Measurements from ENCODE around the gene SSBP4. TPM values are rescaled to one million over a fixed set of nuclear protein-coding genes. Genes with fewer than 3 reads are reported as not detected.

The SSBP4 gene
- total RNA-seq, 1 experiment from 2014 or later, result 97.5 TPM

DNA sequence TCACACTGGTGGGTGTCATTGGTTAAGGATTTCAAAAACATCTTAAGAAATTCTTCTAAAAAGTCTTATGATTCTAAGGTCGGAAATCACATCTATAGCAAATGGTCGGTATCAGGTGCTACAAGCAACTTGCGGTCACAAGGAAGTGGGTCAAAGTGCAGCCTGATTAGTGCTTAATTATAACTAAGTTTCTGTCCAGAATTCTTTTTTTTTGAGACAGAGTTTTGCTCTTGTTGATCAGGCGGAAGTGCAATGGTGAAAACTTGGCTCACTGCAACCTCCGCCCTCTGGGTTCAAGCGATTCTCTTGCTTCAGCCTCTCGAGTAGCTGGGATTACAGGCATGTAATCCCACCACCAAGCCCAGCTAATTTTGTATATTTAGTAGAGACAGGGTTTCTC is 34.4 kb upstream of the SSBP4 start:
- no peak overlapping the region for H2AFZ ChIP-seq (ENCODE audit: low read length)
- POLR2A ChIA-PET (ENCODE audit: unreplicated experiment), result no interaction called here
- no peak for DNase-seq
- no TSS peak for BruUV-seq (replicated peaks)
- H3K79me2 ChIP-seq (ENCODE audit: low read length), result no peaks in the 10 kb centered on the region; the same call in 1 of the 2 replicates
- CTCF ChIA-PET, result no interaction called here
- no peak overlapping the region for H3K9ac ChIP-seq (ENCODE audit: low read length)
- no peaks in the 10 kb centered on the region for H3F3A ChIP-seq (ENCODE audit: low read length, unreplicated experiment)
- ATAC-seq, result no peak
- H3K27me3 ChIP-seq (ENCODE audit: low read length), result no peaks in the 10 kb centered on the region
- no peaks in the 10 kb centered on the region for H3K9me2 ChIP-seq (replicated peaks; ENCODE audit: low read length)
- no peak overlapping the region for H3K4me2 ChIP-seq (ENCODE audit: low read length)
- H3K4me3 ChIP-seq (ENCODE audit: low read length), result no peak overlapping the region
- H3K4me1 ChIP-seq (ENCODE audit: insufficient read depth, low read length), result peaks cover 16% of the 10 kb centered on the region
- no peak overlapping the region for H3K27ac ChIP-seq (ENCODE audit: low read length)
- intact Hi-C loops (cut with micrococcal nuclease), result no loop called here
- H4K20me1 ChIP-seq (ENCODE audit: low read length), result no peaks in the 10 kb centered on the region
- H3K36me3 ChIP-seq (ENCODE audit: low read depth, low read length), result no peaks in the 10 kb centered on the region
- TF ChIP-seq, protein P1, sequence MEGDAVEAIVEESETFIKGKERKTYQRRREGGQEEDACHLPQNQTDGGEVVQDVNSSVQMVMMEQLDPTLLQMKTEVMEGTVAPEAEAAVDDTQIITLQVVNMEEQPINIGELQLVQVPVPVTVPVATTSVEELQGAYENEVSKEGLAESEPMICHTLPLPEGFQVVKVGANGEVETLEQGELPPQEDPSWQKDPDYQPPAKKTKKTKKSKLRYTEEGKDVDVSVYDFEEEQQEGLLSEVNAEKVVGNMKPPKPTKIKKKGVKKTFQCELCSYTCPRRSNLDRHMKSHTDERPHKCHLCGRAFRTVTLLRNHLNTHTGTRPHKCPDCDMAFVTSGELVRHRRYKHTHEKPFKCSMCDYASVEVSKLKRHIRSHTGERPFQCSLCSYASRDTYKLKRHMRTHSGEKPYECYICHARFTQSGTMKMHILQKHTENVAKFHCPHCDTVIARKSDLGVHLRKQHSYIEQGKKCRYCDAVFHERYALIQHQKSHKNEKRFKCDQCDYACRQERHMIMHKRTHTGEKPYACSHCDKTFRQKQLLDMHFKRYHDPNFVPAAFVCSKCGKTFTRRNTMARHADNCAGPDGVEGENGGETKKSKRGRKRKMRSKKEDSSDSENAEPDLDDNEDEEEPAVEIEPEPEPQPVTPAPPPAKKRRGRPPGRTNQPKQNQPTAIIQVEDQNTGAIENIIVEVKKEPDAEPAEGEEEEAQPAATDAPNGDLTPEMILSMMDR (conservative IDR thresholded peaks at IDR 0.05; ENCODE audit: low read depth, low read length), result no peak
- TF ChIP-seq EZH2phosphoT487 (IDR thresholded peaks at IDR 0.05; ENCODE audit: borderline replicate concordance, low read length) (no peak), EZH2 (IDR thresholded peaks at IDR 0.05; ENCODE audit: low read length, unreplicated experiment) (no peak)
- no peaks in the 10 kb centered on the region for H3K9me3 ChIP-seq (ENCODE audit: low read length)

DNA sequence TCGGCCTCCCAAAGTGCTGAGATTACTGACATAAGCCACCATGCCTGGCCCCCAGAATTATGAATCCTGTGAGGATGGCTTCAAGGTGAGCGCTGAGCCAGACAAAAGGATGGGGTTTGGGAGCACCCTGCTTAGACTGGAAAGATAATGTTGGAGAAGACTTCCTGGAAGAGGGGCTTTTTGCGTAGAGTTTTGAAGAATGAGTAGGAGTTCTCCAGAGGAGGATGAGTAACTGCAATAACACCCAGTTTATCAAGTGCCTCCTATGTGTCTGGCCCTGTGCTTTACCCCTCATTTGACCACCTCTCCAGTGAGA is 33.9 kb upstream of the SSBP4 start:
- no peak overlapping the region for H3K27ac ChIP-seq (ENCODE audit: low read length)
- H3F3A ChIP-seq (ENCODE audit: low read length, unreplicated experiment), result no peaks in the 10 kb centered on the region
- H3K27me3 ChIP-seq (ENCODE audit: low read length), result no peaks in the 10 kb centered on the region
- no peaks in the 10 kb centered on the region for H3K9me3 ChIP-seq (ENCODE audit: low read length)
- H2AFZ ChIP-seq (ENCODE audit: low read length), result peak overlapping the region; percentile 19; the same call in 1 of the 2 replicates
- H3K4me3 ChIP-seq (ENCODE audit: low read length), result no peak overlapping the region
- ATAC-seq (no peak), DNase-seq (no peak)
- no peaks in the 10 kb centered on the region; the same call in 1 of the 2 replicates for H3K79me2 ChIP-seq (ENCODE audit: low read length)
- H3K9me2 ChIP-seq (replicated peaks; ENCODE audit: low read length), result no peaks in the 10 kb centered on the region
- no peaks in the 10 kb centered on the region for H3K36me3 ChIP-seq (ENCODE audit: low read depth, low read length)
- peak overlapping the region; percentile 53 for H3K4me2 ChIP-seq (ENCODE audit: low read length)
- ChIA-PET POLR2A (ENCODE audit: unreplicated experiment) (no interaction called here), CTCF (interaction anchor here (0.5 to 1.0 kb wide), 6 partner anchors 11 to 106 kb away, joined by 3 to 8 read pairs (median 4); no protein-coding TSS in a partner anchor)
- intact Hi-C loops (cut with micrococcal nuclease), result no loop called here
- H3K4me1 ChIP-seq (ENCODE audit: insufficient read depth, low read length), result peaks cover 11% of the 10 kb centered on the region
- BruUV-seq (replicated peaks), result TSS peak; percentile 89
- H3K9ac ChIP-seq (ENCODE audit: low read length), result no peak overlapping the region
- no peaks in the 10 kb centered on the region for H4K20me1 ChIP-seq (ENCODE audit: low read length)
- no peak for TF ChIP-seq EZH2phosphoT487 (IDR thresholded peaks at IDR 0.05; ENCODE audit: borderline replicate concordance, low read length)
- TF ChIP-seq, protein P1 (conservative IDR thresholded peaks at IDR 0.05; ENCODE audit: low read depth, low read length), result no peak
- TF ChIP-seq EZH2 (IDR thresholded peaks at IDR 0.05; ENCODE audit: low read length, unreplicated experiment), result no peak

- Histone ChIP-seq H3K9ac (ENCODE audit: low read length) (0 out of 2 replicates have a peak within 1 kb of the TSS, but pooled peaks have one; percentile 17), H3K9me3 (ENCODE audit: low read length) (no peaks in the 10 kb centered on the region), H3K79me2 (ENCODE audit: low read length) (no peaks in the 10 kb centered on the region; the same call in 1 of the 2 replicates), H4K20me1 (ENCODE audit: low read length) (no peaks in the 10 kb centered on the region), H3K4me3 (ENCODE audit: low read length) (peak within 1 kb of the TSS; percentile 47), H3K4me2 (ENCODE audit: low read length) (peak within 1 kb of the TSS; percentile 53), H3K27me3 (ENCODE audit: low read length) (no peaks in the 10 kb centered on the region), H3F3A (ENCODE audit: low read length, unreplicated experiment) (no peaks in the 10 kb centered on the region), H3K27ac (ENCODE audit: low read length) (no peak within 1 kb of the TSS), H3K36me3 (ENCODE audit: low read depth, low read length) (no peaks in the 10 kb centered on the region), H2AFZ (ENCODE audit: low read length) (peak within 1 kb of the TSS; percentile 19; the same call in 1 of the 2 replicates), H3K9me2 (replicated peaks; ENCODE audit: low read length) (no peaks in the 10 kb centered on the region), H3K4me1 (ENCODE audit: insufficient read depth, low read length) (peaks cover 6% of the 10 kb centered on the region)
- no TSS peak for BruUV-seq (replicated peaks)
- ChIA-PET POLR2A (ENCODE audit: unreplicated experiment) (interaction anchor here (0.5 kb wide), 1 partner anchor 875 kb away, joined by 16 read pairs; no protein-coding TSS in a partner anchor), CTCF (interaction anchor here (0.5 to 1.0 kb wide), 6 partner anchors 12 to 106 kb away, joined by 3 to 8 read pairs (median 4); no protein-coding TSS in a partner anchor)
- TF ChIP-seq, protein P1 (conservative IDR thresholded peaks at IDR 0.05; ENCODE audit: low read depth, low read length), result peak; percentile 68
- no peak for TF ChIP-seq EZH2 (IDR thresholded peaks at IDR 0.05; ENCODE audit: low read length, unreplicated experiment)
- peak; percentile 50 for DNase-seq
- peak; percentile 67 for ATAC-seq
- intact Hi-C loops (cut with micrococcal nuclease), result no loop called here
Observed at GRCh38 chr19:18385675-18386542, 33.3 kb upstream of the SSBP4 start, which contains the start of gene GDF15. GDF15 (plus strand) TSS chr19:18386158; CDS start chr19:18386190, 32 bp downstream.

All from PC-3 (cell line).